Measurements from ENCODE around the gene RHOBTB3. TPM values are rescaled to one million over a fixed set of nuclear protein-coding genes. Genes with fewer than 3 reads are reported as not detected.
A peak's percentile ranks its signal among the peaks of the same experiment; 100 is the strongest.

The RHOBTB3 gene
- total and polyA plus RNA-seq, 12 donors: 15.0 to 124 (median 90.4) TPM

- 52 to 60% methylated on average over 3 of the region's 3 CpGs for WGBS, 2 donors
- DNase-seq: no peak
- Histone ChIP-seq H3K27me3 (no peaks in the 10 kb centered on the region), H3K9me3 (no peaks in the 10 kb centered on the region), H3K4me3 (no peak overlapping the region), H3K4me1 (peaks cover 0 to 59% (median 12%) of the 10 kb centered on the region in 9 donors), H3K36me3 (no peaks in the 10 kb centered on the region), H3K27ac (peak overlapping the region in 5 of 10 donors; percentile 8 to 79 (median 34))
- intact Hi-C loops (cut with DNase I): loop anchor here in 6 of 10 donors (1.0 to 10.0 kb wide), 5 partner anchors 62 to 289 kb away; partner anchors contain the start of genes ARSK (in 2 of the 6), SKIC3 (in 2 of the 6) and RFESD (in 1 of the 6)
- peak in 1 of 8 donors; percentile 43 for ATAC-seq
- no peak for TF ChIP-seq CTCF (IDR thresholded peaks at IDR 0.05)
Observed at GRCh38 chr5:95843733-95844223, 112.6 kb downstream of the RHOBTB3 start.

- H3K36me3 ChIP-seq: no peaks in the 10 kb centered on the region
- H3K27ac ChIP-seq: peak overlapping the region in 1 of 10 donors; percentile 79
- intact Hi-C loops (cut with DNase I): loop anchor here in 9 of 10 donors (5.0 to 10.0 kb wide), 5 partner anchors 113 to 291 kb away; partner anchors contain the start of genes ARSK (in 2 of the 9), SKIC3 (in 2 of the 9), RFESD (in 1 of the 9) and RHOBTB3 (in 1 of the 9)
- no peak overlapping the region for H3K4me3 ChIP-seq
- no peaks in the 10 kb centered on the region for H3K9me3 ChIP-seq
- TF ChIP-seq CTCF (IDR thresholded peaks at IDR 0.05): no peak
- 60 to 76% methylated on average over 3 of the region's 3 CpGs for WGBS, 2 donors
- DNase-seq: no peak
- no peak for ATAC-seq
- H3K4me1 ChIP-seq: peaks cover 0 to 52% (median 12%) of the 10 kb centered on the region in 9 donors
- no peaks in the 10 kb centered on the region for H3K27me3 ChIP-seq
Observed at GRCh38 chr5:95845391-95845790, 114.3 kb downstream of the RHOBTB3 start.

Other genes starting within 250 kb of the RHOBTB3 start
- 10 to 100 TPM; 53.5 to 74.9 (median 68.6) TPM for gene SKIC3, start 176.4 kb upstream of the RHOBTB3 start, total RNA-seq
- gene SKIC3, start 176.4 kb upstream of the RHOBTB3 start, polyA plus RNA-seq: 10 to 100 TPM; 15.3 to 16.7 TPM
- gene ARSK, start 176.2 kb upstream of the RHOBTB3 start, total RNA-seq: 1 to 10 TPM; 2.6 to 6.3 (median 3.8) TPM
- 1 to 10 TPM; 2.4 to 2.5 TPM for gene ARSK, start 176.2 kb upstream of the RHOBTB3 start, polyA plus RNA-seq
- gene GPR150, start 111.2 kb upstream of the RHOBTB3 start, total RNA-seq: under 1 TPM in 2 of 10 donors, not detected in 8; 0.10 to 0.12 TPM
- under 1 TPM; 0.01 to 0.15 TPM for gene GPR150, start 111.2 kb upstream of the RHOBTB3 start, polyA plus RNA-seq
- gene RFESD, start 84.6 kb upstream of the RHOBTB3 start, total RNA-seq: 1 to 10 TPM; 2.4 to 5.3 (median 3.8) TPM
- 1 to 10 TPM; 4.0 to 4.6 TPM for gene RFESD, start 84.6 kb upstream of the RHOBTB3 start, polyA plus RNA-seq
- gene SPATA9, start 48.3 kb upstream of the RHOBTB3 start, total RNA-seq: not detected
- under 1 TPM; 0.13 to 0.59 TPM for gene SPATA9, start 48.3 kb upstream of the RHOBTB3 start, polyA plus RNA-seq
- 100 to 1,000 TPM in 7 of 10 donors, 10 to 100 TPM in 3; 68.7 to 156 (median 111) TPM for gene GLRX, start 91.4 kb downstream of the RHOBTB3 start, total RNA-seq
- 100 to 1,000 TPM in 1 of 2 donors, 10 to 100 TPM in 1; 51.6 to 116 TPM for gene GLRX, start 91.4 kb downstream of the RHOBTB3 start, polyA plus RNA-seq
- 10 to 100 TPM; 19.2 to 68.2 (median 27.2) TPM for gene ELL2, start 230.5 kb downstream of the RHOBTB3 start, total RNA-seq
- gene ELL2, start 230.5 kb downstream of the RHOBTB3 start, polyA plus RNA-seq: 10 to 100 TPM; 10.5 to 30.7 TPM